ENCODE measurements around the gene INSYN2B. TPM values are rescaled to one million over a fixed set of nuclear protein-coding genes. Genes with fewer than 3 reads are reported as not detected.

Gene INSYN2B
- total RNA-seq, 1 experiment from 2014 or later: 0.19 TPM

DNA sequence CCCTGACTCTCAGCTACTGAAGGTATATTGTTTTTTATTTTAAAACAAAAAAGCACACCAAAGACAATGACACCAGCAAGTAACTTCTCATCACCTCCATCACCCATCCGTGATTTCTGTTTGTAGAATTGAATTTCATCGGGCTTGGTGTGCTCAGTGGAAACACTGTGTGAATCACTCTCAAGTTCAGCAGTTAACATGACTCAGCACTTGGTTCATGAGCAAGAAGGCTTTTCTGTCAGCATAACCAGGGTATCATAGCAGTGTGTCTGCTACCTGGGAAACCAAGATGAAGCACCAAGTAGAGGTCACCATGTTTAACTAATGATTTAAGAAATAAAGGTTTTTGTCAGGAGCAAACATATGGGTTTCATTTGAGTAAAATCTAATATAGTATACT is 123.7 kb downstream of the INSYN2B start:
- Mint-ChIP-seq H3K27ac (ENCODE audit: low read depth, unreplicated experiment) (no peak overlapping the region), H3K27me3 (ENCODE audit: insufficient read depth, unreplicated experiment) (no peaks in the 10 kb centered on the region), H3K4me3 (ENCODE audit: unreplicated experiment) (no peak overlapping the region), H3K36me3 (ENCODE audit: insufficient read depth, unreplicated experiment) (no peaks in the 10 kb centered on the region), H3K4me1 (ENCODE audit: insufficient read depth, unreplicated experiment) (no peaks in the 10 kb centered on the region), H3K9me3 (ENCODE audit: unreplicated experiment) (peaks cover 6% of the 10 kb centered on the region)
- ChIA-PET CTCF (no interaction called here), POLR2A (no interaction called here)
- intact Hi-C loops (cut with micrococcal nuclease): loop anchor here (10.0 kb wide), 1 partner anchor 128 kb away; the partner anchor contains the start of gene INSYN2B
- TF ChIP-seq CTCF (IDR thresholded peaks at IDR 0.05; ENCODE audit: unreplicated experiment): no peak
- DNase-seq (ENCODE audit: unreplicated experiment): peak; percentile 65
- no TSS peak for BruUV-seq (replicated peaks)

DNA sequence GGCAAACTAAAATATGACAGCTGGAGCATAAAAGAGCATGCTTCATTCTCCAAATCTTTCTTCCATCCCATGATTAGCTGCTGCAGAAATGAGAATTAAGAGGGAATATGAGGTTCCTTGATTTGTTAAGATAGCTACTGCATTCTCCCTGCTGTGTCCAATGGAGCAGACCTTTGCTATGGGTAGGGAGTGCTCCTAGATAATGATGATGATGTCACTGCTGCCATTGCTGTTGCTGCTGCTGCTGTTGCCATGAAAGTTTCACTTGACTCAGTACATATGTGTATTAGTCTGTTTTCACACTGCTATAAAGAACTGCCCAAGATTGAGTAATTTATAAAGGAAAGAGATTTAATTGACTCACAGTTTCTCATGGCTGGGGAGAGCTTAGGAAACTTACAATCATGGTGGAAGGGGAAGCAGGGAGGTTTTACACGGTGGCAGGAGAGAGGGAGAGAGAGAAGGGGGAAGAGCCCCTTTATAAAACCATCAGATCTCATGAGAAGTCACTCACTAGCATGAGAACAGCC is 128.9 kb downstream of the INSYN2B start:
- Mint-ChIP-seq H3K36me3 (ENCODE audit: insufficient read depth, unreplicated experiment) (no peaks in the 10 kb centered on the region), H3K4me3 (ENCODE audit: unreplicated experiment) (no peak overlapping the region), H3K27me3 (ENCODE audit: insufficient read depth, unreplicated experiment) (no peaks in the 10 kb centered on the region), H3K27ac (ENCODE audit: low read depth, unreplicated experiment) (no peak overlapping the region), H3K9me3 (ENCODE audit: unreplicated experiment) (peaks cover 22% of the 10 kb centered on the region), H3K4me1 (ENCODE audit: insufficient read depth, unreplicated experiment) (no peaks in the 10 kb centered on the region)
- no peak for DNase-seq (ENCODE audit: unreplicated experiment)
- no peak for TF ChIP-seq CTCF (IDR thresholded peaks at IDR 0.05; ENCODE audit: unreplicated experiment)
- BruUV-seq (replicated peaks): no TSS peak
- ChIA-PET POLR2A (no interaction called here), CTCF (interaction anchor here (0.8 to 1.0 kb wide), 2 partner anchors 15 to 129 kb away, joined by 3 read pairs; partner anchors contain the start of gene INSYN2B)
- intact Hi-C loops (cut with micrococcal nuclease): loop anchor here (10.0 kb wide), 1 partner anchor 133 kb away; the partner anchor contains the start of gene INSYN2B

GRCh38 chr5:169850409-169850808 is 129.9 kb downstream of the INSYN2B start:
- Mint-ChIP-seq H3K4me1 (ENCODE audit: insufficient read depth, unreplicated experiment) (no peaks in the 10 kb centered on the region), H3K36me3 (ENCODE audit: insufficient read depth, unreplicated experiment) (no peaks in the 10 kb centered on the region), H3K4me3 (ENCODE audit: unreplicated experiment) (no peak overlapping the region), H3K27me3 (ENCODE audit: insufficient read depth, unreplicated experiment) (no peaks in the 10 kb centered on the region), H3K9me3 (ENCODE audit: unreplicated experiment) (peaks cover 22% of the 10 kb centered on the region), H3K27ac (ENCODE audit: low read depth, unreplicated experiment) (no peak overlapping the region)
- peak; percentile 10 for TF ChIP-seq CTCF (IDR thresholded peaks at IDR 0.05; ENCODE audit: unreplicated experiment)
- no TSS peak for BruUV-seq (replicated peaks)
- intact Hi-C loops (cut with micrococcal nuclease): loop anchor here (10.0 kb wide), 1 partner anchor 134 kb away; the partner anchor contains the start of gene INSYN2B
- CTCF ChIA-PET: interaction anchor here (0.9 to 1.0 kb wide), 2 partner anchors 47 to 130 kb away, joined by 3 read pairs; partner anchors contain the start of gene INSYN2B
- DNase-seq (ENCODE audit: unreplicated experiment): no peak
- POLR2A ChIA-PET: no interaction called here

DNA sequence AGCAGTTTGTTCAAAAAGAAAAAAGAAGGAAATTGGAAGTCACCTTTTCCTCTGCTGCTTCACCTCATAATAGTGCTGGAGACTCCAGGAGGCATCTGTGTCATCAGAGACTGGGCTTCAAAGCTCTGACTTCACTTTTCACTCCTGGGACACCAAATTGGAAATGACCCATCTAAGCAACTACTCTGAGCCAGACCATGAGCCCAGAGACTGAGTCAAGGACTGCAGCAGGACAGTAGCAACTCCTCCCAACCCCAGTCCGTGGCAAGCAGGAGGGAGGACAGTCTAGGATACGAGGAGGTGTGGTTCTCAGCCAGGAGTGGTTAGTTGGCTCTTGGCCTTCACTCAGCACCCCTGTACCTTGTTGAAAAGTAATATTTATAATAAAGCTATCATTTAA is 131.5 kb downstream of the INSYN2B start:
- no peak for TF ChIP-seq CTCF (IDR thresholded peaks at IDR 0.05; ENCODE audit: unreplicated experiment)
- Mint-ChIP-seq H3K9me3 (ENCODE audit: unreplicated experiment) (peaks cover 22% of the 10 kb centered on the region), H3K4me1 (ENCODE audit: insufficient read depth, unreplicated experiment) (no peaks in the 10 kb centered on the region), H3K36me3 (ENCODE audit: insufficient read depth, unreplicated experiment) (no peaks in the 10 kb centered on the region), H3K27me3 (ENCODE audit: insufficient read depth, unreplicated experiment) (no peaks in the 10 kb centered on the region), H3K4me3 (ENCODE audit: unreplicated experiment) (no peak overlapping the region), H3K27ac (ENCODE audit: low read depth, unreplicated experiment) (no peak overlapping the region)
- no peak for DNase-seq (ENCODE audit: unreplicated experiment)
- BruUV-seq (replicated peaks): no TSS peak
- intact Hi-C loops (cut with micrococcal nuclease): no loop called here
- CTCF ChIA-PET: interaction anchor here (0.6 to 0.9 kb wide), 4 partner anchors 147 to 1707 kb away, joined by 3 to 4 read pairs (median 3); no protein-coding TSS in a partner anchor
- POLR2A ChIA-PET: no interaction called here

All from MCF 10A (cell line).